Measurements from ENCODE around the gene LUZP2. TPM values are rescaled to one million over a fixed set of nuclear protein-coding genes. Genes with fewer than 3 reads are reported as not detected.

LUZP2 gene
- total and polyA plus RNA-seq, 2 of the 8 experiments (the other 6 are each of a cell fraction or from before 2014, with no cell fraction given) = 0.79 to 1.5 TPM

DNA sequence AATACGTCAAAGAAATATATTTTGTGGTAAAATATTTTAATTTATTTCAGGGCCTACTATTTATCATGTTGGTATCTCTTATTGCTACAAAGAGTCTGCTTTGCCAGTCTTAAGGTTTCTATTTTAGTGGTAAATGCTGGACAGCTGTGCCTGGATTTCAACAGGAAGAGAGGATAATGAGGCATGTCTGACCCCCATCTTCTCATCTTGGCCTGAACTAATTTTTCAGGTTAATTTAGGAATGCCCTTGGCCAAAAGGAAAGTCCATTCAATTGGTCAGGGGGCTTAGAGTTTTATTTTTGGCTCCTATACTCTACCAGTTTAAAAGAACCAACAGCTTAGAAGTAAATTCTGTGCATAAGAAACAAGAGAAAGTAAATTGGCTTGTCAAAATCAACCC is 428.2 kb downstream of the LUZP2 start (continued):
- no peak for TF ChIP-seq CHD2 (IDR thresholded peaks at IDR 0.05; ENCODE audit: low read length)
- no peak for TF ChIP-seq KDM4A (IDR thresholded peaks at IDR 0.05; ENCODE audit: low read depth, low read length, severe bottlenecking)
- TF ChIP-seq CTBP2 (IDR thresholded peaks at IDR 0.05; ENCODE audit: borderline replicate concordance, insufficient read depth, insufficient read length, low read length) = no peak
- no peak for TF ChIP-seq HDAC2 (IDR thresholded peaks at IDR 0.05; ENCODE audit: borderline replicate concordance in 1 of 2, low read depth in 2 of 2, low read length in 2 of 2)
- TF ChIP-seq, protein P1, sequence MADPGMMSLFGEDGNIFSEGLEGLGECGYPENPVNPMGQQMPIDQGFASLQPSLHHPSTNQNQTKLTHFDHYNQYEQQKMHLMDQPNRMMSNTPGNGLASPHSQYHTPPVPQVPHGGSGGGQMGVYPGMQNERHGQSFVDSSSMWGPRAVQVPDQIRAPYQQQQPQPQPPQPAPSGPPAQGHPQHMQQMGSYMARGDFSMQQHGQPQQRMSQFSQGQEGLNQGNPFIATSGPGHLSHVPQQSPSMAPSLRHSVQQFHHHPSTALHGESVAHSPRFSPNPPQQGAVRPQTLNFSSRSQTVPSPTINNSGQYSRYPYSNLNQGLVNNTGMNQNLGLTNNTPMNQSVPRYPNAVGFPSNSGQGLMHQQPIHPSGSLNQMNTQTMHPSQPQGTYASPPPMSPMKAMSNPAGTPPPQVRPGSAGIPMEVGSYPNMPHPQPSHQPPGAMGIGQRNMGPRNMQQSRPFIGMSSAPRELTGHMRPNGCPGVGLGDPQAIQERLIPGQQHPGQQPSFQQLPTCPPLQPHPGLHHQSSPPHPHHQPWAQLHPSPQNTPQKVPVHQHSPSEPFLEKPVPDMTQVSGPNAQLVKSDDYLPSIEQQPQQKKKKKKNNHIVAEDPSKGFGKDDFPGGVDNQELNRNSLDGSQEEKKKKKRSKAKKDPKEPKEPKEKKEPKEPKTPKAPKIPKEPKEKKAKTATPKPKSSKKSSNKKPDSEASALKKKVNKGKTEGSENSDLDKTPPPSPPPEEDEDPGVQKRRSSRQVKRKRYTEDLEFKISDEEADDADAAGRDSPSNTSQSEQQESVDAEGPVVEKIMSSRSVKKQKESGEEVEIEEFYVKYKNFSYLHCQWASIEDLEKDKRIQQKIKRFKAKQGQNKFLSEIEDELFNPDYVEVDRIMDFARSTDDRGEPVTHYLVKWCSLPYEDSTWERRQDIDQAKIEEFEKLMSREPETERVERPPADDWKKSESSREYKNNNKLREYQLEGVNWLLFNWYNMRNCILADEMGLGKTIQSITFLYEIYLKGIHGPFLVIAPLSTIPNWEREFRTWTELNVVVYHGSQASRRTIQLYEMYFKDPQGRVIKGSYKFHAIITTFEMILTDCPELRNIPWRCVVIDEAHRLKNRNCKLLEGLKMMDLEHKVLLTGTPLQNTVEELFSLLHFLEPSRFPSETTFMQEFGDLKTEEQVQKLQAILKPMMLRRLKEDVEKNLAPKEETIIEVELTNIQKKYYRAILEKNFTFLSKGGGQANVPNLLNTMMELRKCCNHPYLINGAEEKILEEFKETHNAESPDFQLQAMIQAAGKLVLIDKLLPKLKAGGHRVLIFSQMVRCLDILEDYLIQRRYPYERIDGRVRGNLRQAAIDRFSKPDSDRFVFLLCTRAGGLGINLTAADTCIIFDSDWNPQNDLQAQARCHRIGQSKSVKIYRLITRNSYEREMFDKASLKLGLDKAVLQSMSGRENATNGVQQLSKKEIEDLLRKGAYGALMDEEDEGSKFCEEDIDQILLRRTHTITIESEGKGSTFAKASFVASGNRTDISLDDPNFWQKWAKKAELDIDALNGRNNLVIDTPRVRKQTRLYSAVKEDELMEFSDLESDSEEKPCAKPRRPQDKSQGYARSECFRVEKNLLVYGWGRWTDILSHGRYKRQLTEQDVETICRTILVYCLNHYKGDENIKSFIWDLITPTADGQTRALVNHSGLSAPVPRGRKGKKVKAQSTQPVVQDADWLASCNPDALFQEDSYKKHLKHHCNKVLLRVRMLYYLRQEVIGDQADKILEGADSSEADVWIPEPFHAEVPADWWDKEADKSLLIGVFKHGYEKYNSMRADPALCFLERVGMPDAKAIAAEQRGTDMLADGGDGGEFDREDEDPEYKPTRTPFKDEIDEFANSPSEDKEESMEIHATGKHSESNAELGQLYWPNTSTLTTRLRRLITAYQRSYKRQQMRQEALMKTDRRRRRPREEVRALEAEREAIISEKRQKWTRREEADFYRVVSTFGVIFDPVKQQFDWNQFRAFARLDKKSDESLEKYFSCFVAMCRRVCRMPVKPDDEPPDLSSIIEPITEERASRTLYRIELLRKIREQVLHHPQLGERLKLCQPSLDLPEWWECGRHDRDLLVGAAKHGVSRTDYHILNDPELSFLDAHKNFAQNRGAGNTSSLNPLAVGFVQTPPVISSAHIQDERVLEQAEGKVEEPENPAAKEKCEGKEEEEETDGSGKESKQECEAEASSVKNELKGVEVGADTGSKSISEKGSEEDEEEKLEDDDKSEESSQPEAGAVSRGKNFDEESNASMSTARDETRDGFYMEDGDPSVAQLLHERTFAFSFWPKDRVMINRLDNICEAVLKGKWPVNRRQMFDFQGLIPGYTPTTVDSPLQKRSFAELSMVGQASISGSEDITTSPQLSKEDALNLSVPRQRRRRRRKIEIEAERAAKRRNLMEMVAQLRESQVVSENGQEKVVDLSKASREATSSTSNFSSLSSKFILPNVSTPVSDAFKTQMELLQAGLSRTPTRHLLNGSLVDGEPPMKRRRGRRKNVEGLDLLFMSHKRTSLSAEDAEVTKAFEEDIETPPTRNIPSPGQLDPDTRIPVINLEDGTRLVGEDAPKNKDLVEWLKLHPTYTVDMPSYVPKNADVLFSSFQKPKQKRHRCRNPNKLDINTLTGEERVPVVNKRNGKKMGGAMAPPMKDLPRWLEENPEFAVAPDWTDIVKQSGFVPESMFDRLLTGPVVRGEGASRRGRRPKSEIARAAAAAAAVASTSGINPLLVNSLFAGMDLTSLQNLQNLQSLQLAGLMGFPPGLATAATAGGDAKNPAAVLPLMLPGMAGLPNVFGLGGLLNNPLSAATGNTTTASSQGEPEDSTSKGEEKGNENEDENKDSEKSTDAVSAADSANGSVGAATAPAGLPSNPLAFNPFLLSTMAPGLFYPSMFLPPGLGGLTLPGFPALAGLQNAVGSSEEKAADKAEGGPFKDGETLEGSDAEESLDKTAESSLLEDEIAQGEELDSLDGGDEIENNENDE (IDR thresholded peaks at IDR 0.05; ENCODE audit: insufficient replicate concordance, low read length) = no peak
- TF ChIP-seq CHD1 (IDR thresholded peaks at IDR 0.05; ENCODE audit: low read depth, low read length) = no peak
- no peak for TF ChIP-seq TEAD4 (IDR thresholded peaks at IDR 0.05; ENCODE audit: low read depth, low read length)
- no peak for TF ChIP-seq POU5F1 (IDR thresholded peaks at IDR 0.05; ENCODE audit: low read depth, low read length)

Data from H1 (cell line).